Measurements from ENCODE around the gene FMNL1. TPM values are rescaled to one million over a fixed set of nuclear protein-coding genes. Genes with fewer than 3 reads are reported as not detected.

Gene FMNL1
- total and polyA plus RNA-seq, 2 donors from 2014 or later = 2.3 to 32.9 TPM

GRCh38 chr17:45233423-45233924 lies 11.8 kb downstream of the FMNL1 start:
- FAIRE-seq (no peak), DNase-seq (peak in 1 of 5 donors; percentile 28)
- intact Hi-C loops (cut with DNase I) = no loop called here
- Histone ChIP-seq H3K36me3 (ENCODE audit: control insufficient read depth in 2 of 3, insufficient read depth in 3 of 3, low read length in 3 of 3) (no peaks in the 10 kb centered on the region), H3K27me3 (ENCODE audit: control insufficient read depth, insufficient read depth, low read length) (no peaks in the 10 kb centered on the region), H3K9me3 (ENCODE audit: control insufficient read depth in 2 of 3, insufficient read depth in 1 of 3, low read length in 3 of 3) (no peaks in the 10 kb centered on the region), H3K4me1 (ENCODE audit: control insufficient read depth in 2 of 3, insufficient read depth in 2 of 3, low read depth in 1 of 3, low read length in 3 of 3) (peaks cover 0 to 2% (median 0%) of the 10 kb centered on the region in 3 donors), H3K27ac (ENCODE audit: low read depth in 2 of 2, low read length in 2 of 2) (no peak overlapping the region), H3K9ac (ENCODE audit: low read length in 3 of 3) (no peak overlapping the region), H3K4me3 (ENCODE audit: low read length in 3 of 3) (no peak overlapping the region)
- TF ChIP-seq, protein P1, sequence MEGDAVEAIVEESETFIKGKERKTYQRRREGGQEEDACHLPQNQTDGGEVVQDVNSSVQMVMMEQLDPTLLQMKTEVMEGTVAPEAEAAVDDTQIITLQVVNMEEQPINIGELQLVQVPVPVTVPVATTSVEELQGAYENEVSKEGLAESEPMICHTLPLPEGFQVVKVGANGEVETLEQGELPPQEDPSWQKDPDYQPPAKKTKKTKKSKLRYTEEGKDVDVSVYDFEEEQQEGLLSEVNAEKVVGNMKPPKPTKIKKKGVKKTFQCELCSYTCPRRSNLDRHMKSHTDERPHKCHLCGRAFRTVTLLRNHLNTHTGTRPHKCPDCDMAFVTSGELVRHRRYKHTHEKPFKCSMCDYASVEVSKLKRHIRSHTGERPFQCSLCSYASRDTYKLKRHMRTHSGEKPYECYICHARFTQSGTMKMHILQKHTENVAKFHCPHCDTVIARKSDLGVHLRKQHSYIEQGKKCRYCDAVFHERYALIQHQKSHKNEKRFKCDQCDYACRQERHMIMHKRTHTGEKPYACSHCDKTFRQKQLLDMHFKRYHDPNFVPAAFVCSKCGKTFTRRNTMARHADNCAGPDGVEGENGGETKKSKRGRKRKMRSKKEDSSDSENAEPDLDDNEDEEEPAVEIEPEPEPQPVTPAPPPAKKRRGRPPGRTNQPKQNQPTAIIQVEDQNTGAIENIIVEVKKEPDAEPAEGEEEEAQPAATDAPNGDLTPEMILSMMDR (IDR thresholded peaks at IDR 0.05; ENCODE audit: borderline replicate concordance, extremely low read depth, insufficient read depth) = no peak

DNA sequence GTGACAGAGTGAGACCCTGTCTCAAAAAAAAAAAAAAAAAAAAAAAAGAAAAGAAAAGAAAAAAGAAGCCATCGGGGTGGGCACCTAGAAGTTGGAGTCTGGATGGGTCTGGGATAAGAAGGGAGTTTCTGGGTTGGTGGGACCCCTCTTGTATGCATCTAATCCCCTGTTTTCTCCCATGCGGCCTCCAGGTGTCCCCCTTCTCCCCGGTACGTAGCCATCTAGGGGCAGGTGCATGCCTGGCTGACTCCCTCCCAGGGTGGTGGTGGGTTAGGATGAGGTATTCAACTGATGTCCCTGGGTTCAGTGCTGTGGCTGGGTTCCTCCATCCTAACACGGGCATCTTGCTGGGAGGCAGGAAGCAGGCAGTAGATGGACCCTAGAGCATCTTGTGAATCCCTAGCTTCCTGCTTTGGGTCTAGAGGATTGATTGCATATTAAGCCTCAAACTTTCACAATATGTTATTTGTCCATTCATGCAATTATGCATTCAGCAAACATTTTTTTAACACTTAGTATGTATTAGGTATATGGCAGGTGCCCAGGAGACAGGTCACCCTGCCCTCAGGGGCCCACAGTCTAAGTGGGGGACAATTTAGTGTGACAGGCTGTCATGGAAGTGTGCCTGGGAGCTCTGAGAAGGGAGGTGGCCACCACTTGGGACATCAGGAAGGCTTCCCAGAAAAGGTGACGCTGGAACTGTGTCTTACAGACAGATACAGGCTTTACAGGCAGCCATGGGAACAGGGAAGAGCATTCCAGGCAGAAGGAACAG lies 13.1 kb downstream of the FMNL1 start:
- no peak overlapping the region for H3K4me3 ChIP-seq (ENCODE audit: low read length in 3 of 3)
- H3K36me3 ChIP-seq (ENCODE audit: control insufficient read depth in 2 of 3, insufficient read depth in 3 of 3, low read length in 3 of 3) = no peaks in the 10 kb centered on the region
- no peaks in the 10 kb centered on the region for H3K9me3 ChIP-seq (ENCODE audit: control insufficient read depth in 2 of 3, insufficient read depth in 1 of 3, low read length in 3 of 3)
- TF ChIP-seq, protein P1 (IDR thresholded peaks at IDR 0.05; ENCODE audit: borderline replicate concordance, extremely low read depth, insufficient read depth) = peak; percentile 13
- FAIRE-seq = no peak
- H3K27ac ChIP-seq (ENCODE audit: low read depth in 2 of 2, low read length in 2 of 2) = no peak overlapping the region
- DNase-seq = peak in 4 of 5 donors; percentile 53 to 73 (median 64)
- intact Hi-C loops (cut with DNase I) = no loop called here
- no peaks in the 10 kb centered on the region for H3K27me3 ChIP-seq (ENCODE audit: control insufficient read depth, insufficient read depth, low read length)
- H3K9ac ChIP-seq (ENCODE audit: low read length in 3 of 3) = no peak overlapping the region
- H3K4me1 ChIP-seq (ENCODE audit: control insufficient read depth in 2 of 3, insufficient read depth in 2 of 3, low read depth in 1 of 3, low read length in 3 of 3) = no peaks in the 10 kb centered on the region

GRCh38 chr17:45235416-45236281 lies 14.0 kb downstream of the FMNL1 start:
- H3K9me3 ChIP-seq (ENCODE audit: control insufficient read depth in 2 of 3, insufficient read depth in 1 of 3, low read length in 3 of 3) = no peaks in the 10 kb centered on the region
- H3K4me1 ChIP-seq (ENCODE audit: control insufficient read depth in 2 of 3, insufficient read depth in 2 of 3, low read depth in 1 of 3, low read length in 3 of 3) = peaks cover 0 to 2% (median 0%) of the 10 kb centered on the region in 3 donors
- TF ChIP-seq, protein P1 (IDR thresholded peaks at IDR 0.05; ENCODE audit: borderline replicate concordance, extremely low read depth, insufficient read depth) = peak; percentile 69
- H3K9ac ChIP-seq (ENCODE audit: low read length in 3 of 3) = no peak overlapping the region
- H3K27me3 ChIP-seq (ENCODE audit: control insufficient read depth, insufficient read depth, low read length) = no peaks in the 10 kb centered on the region
- no peak overlapping the region for H3K4me3 ChIP-seq (ENCODE audit: low read length in 3 of 3)
- intact Hi-C loops (cut with DNase I) = no loop called here
- no peaks in the 10 kb centered on the region for H3K36me3 ChIP-seq (ENCODE audit: control insufficient read depth in 2 of 3, insufficient read depth in 3 of 3, low read length in 3 of 3)
- no peak overlapping the region for H3K27ac ChIP-seq (ENCODE audit: low read depth in 2 of 2, low read length in 2 of 2)
- FAIRE-seq (no peak), DNase-seq (peak in 4 of 5 donors; percentile 73 to 79 (median 77))

All from kidney (tissue), 14 donors.